HG03108 (cell line): ENCODE data around the gene ADARB2.
"Not testable (repeated sequence)": the region's sequence is repeated elsewhere in the genome, so short reads cannot be mapped to it uniquely, and the experiment has no call there.

Experiments
- ATAC-seq: cut with Tn5 transposase; IDR thresholded peaks from one replicate; pipeline ENCODE4 v1.9.1; 2021; ENCODE audit warnings: moderate library complexity; ENCODE audit not compliant: unreplicated experiment

The ADARB2 gene

GRCh38 chr10:1169981-1170866, 567.1 kb downstream of the ADARB2 start:
- ATAC-seq = no peak

- no peak for ATAC-seq
These were observed 568.0 kb downstream of the ADARB2 start for GRCh38 chr10:1169186-1169885.

- no peak for ATAC-seq
These were observed 568.6 kb downstream of the ADARB2 start for GRCh38 chr10:1168763-1169162.

GRCh38 chr10:1166828-1167275, 570.5 kb downstream of the ADARB2 start:
- no peak for ATAC-seq

GRCh38 chr10:1166101-1166827, 571.1 kb downstream of the ADARB2 start:
- no peak for ATAC-seq

- ATAC-seq = no peak
These were observed 573.5 kb downstream of the ADARB2 start for GRCh38 chr10:1163831-1164230.

- ATAC-seq = no peak
These were observed 574.1 kb downstream of the ADARB2 start for GRCh38 chr10:1163204-1163660.

GRCh38 chr10:1162481-1163203, 574.7 kb downstream of the ADARB2 start:
- no peak for ATAC-seq

- not testable (repeated sequence) for ATAC-seq
These were observed 576.0 kb downstream of the ADARB2 start for GRCh38 chr10:1161315-1161673.

GRCh38 chr10:1160561-1161314, 576.6 kb downstream of the ADARB2 start:
- no peak for ATAC-seq

GRCh38 chr10:1159131-1160061, 577.9 kb downstream of the ADARB2 start:
- no peak for ATAC-seq

GRCh38 chr10:1158536-1158935, 578.8 kb downstream of the ADARB2 start:
- ATAC-seq = not testable (repeated sequence)

- no peak for ATAC-seq
These were observed 579.3 kb downstream of the ADARB2 start for GRCh38 chr10:1158066-1158465.

- ATAC-seq = no peak
These were observed 579.8 kb downstream of the ADARB2 start for GRCh38 chr10:1157615-1157933.

GRCh38 chr10:1156921-1157614, 580.3 kb downstream of the ADARB2 start:
- ATAC-seq = no peak

- no peak for ATAC-seq
These were observed 580.8 kb downstream of the ADARB2 start for GRCh38 chr10:1156616-1156886.

GRCh38 chr10:1155791-1156615, 581.3 kb downstream of the ADARB2 start:
- no peak for ATAC-seq
